ENCODE data around the gene SREBF1.

The SREBF1 gene

GRCh38 chr17:17841601-17842025 is 4.8 kb upstream of the SREBF1 start:
- DNase-seq (ENCODE audit: low read depth, low spot score), result no peak

- no peak for DNase-seq (ENCODE audit: low read depth, low spot score)
Measured at GRCh38 chr17:17840751-17841591, 4.2 kb upstream of the SREBF1 start.

- DNase-seq (ENCODE audit: low read depth, low spot score), result no peak
Measured at GRCh38 chr17:17839791-17840707, 3.3 kb upstream of the SREBF1 start.

GRCh38 chr17:17837966-17838962 is 1.5 kb upstream of the SREBF1 start:
- peak; percentile 89 for DNase-seq (ENCODE audit: low read depth, low spot score)

- peak; percentile 63 for DNase-seq (ENCODE audit: low read depth, low spot score)
Measured at GRCh38 chr17:17837380-17837821, 615 bp upstream of the SREBF1 start.

GRCh38 chr17:17836250-17836817 is 452 bp downstream of the SREBF1 start:
- DNase-seq (ENCODE audit: low read depth, low spot score), result peak; percentile 75

- DNase-seq (ENCODE audit: low read depth, low spot score), result no peak
Measured at GRCh38 chr17:17835415-17836249, 1.2 kb downstream of the SREBF1 start.

GRCh38 chr17:17834974-17835373 is 1.8 kb downstream of the SREBF1 start:
- no peak for DNase-seq (ENCODE audit: low read depth, low spot score)

- no peak for DNase-seq (ENCODE audit: low read depth, low spot score)
Measured at GRCh38 chr17:17833658-17834357, 3.0 kb downstream of the SREBF1 start.

- DNase-seq (ENCODE audit: low read depth, low spot score), result no peak
Measured at GRCh38 chr17:17832032-17832363, 4.8 kb downstream of the SREBF1 start.

GRCh38 chr17:17831208-17832031 is 5.4 kb downstream of the SREBF1 start:
- no peak for DNase-seq (ENCODE audit: low read depth, low spot score)

GRCh38 chr17:17830740-17831207 is 6.0 kb downstream of the SREBF1 start:
- DNase-seq (ENCODE audit: low read depth, low spot score), result no peak

- DNase-seq (ENCODE audit: low read depth, low spot score), result no peak
Measured at GRCh38 chr17:17830269-17830567, 6.6 kb downstream of the SREBF1 start.

GRCh38 chr17:17827826-17828621 is 8.8 kb downstream of the SREBF1 start:
- DNase-seq (ENCODE audit: low read depth, low spot score), result no peak

GRCh38 chr17:17826942-17827785 is 9.6 kb downstream of the SREBF1 start:
- no peak for DNase-seq (ENCODE audit: low read depth, low spot score)

GRCh38 chr17:17826342-17826713 is 10.5 kb downstream of the SREBF1 start:
- DNase-seq (ENCODE audit: low read depth, low spot score), result no peak
